HG03064 (cell line): ENCODE results near the gene PTPRD.
"Not testable (repeated sequence)": the region's sequence is repeated elsewhere in the genome, so short reads cannot be mapped to it uniquely, and the experiment has no call there.

Experiments
- ATAC-seq: cut with Tn5 transposase; IDR thresholded peaks from one replicate; pipeline ENCODE4 v1.9.1; 2021; ENCODE audit warnings: low read depth; ENCODE audit not compliant: unreplicated experiment

Gene PTPRD

GRCh38 chr9:10488937-10489336 is 123.9 kb downstream of the PTPRD start:
- ATAC-seq: no peak

DNA sequence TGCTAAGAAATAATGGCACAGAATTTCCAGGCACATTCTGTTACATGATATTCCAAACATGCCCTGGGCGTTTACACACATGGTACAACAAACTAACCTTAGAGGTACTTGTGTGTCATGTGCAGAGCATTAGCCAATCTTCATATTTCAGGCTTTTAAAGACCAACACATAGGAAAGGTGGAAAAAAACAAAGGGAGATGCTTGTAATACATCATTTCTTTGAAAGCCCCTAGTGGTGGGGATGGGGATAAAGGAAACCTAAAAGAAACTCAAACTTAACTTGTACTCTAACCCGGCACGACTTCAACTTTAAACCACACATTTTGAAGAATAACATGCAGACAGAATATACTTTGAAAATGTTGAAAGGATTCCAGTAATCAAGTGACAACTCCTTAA is 133.6 kb downstream of the PTPRD start:
- no peak for ATAC-seq

- ATAC-seq: not testable (repeated sequence)
These were observed 163.6 kb downstream of the PTPRD start for GRCh38 chr9:10449201-10449617.

GRCh38 chr9:10447036-10447435 is 165.8 kb downstream of the PTPRD start:
- ATAC-seq: no peak

DNA sequence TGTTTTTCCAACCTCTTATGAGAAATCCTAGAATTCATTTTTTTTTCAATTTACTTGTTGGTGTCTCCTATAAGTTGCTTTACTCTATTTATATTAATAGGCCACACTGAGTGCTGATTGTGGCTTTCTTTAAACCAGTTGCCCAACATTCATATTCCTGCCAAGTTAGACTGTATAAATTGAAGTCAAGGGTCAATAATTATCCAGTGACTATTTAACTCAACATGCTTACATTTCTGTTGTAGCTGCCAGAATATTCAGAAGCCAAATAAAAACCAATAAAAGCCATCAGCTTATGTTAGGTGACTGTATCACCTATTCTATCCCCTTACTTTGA is 169.0 kb downstream of the PTPRD start:
- no peak for ATAC-seq

- no peak for ATAC-seq
These were observed 169.5 kb downstream of the PTPRD start for GRCh38 chr9:10443181-10443867.

DNA sequence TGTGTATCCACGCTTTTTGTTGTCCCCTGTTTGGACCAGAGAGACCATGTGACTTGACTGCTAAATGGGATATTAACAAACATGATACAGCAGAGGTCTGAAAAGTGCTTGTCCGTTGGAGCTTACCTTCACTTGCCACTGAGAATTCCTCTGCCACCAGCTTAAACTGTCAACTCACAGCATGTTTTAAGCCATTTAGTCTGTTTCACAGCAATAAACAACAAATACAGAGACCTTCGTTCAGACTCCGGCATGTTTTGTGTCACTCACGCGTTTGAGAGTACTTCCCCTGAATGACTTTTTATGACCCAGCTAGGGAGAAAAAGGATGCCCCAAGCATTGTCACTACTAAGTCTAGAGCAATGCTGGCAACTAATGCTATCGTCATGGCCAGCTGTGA is 173.8 kb downstream of the PTPRD start:
- no peak for ATAC-seq

- ATAC-seq: no peak
These were observed 176.0 kb downstream of the PTPRD start for GRCh38 chr9:10436756-10437155.

DNA sequence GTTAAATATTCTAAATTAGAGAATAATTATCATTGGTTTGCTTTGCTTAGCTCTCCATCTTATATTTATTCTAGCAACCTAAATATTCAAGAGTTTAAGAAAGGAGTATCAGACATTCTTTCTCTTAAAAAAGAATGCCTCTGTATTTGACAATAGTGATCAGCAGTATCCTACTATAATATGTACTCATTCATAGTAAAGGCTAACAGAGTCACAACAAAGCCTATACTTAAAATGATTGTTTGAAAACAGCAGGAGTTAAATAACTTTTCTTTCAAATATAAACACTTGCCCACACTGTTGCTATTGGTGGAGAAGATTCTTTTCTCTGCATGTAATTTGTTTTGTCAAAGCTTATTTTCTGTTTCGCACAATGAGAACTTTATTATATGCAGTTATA is 178.4 kb downstream of the PTPRD start:
- ATAC-seq: no peak

DNA sequence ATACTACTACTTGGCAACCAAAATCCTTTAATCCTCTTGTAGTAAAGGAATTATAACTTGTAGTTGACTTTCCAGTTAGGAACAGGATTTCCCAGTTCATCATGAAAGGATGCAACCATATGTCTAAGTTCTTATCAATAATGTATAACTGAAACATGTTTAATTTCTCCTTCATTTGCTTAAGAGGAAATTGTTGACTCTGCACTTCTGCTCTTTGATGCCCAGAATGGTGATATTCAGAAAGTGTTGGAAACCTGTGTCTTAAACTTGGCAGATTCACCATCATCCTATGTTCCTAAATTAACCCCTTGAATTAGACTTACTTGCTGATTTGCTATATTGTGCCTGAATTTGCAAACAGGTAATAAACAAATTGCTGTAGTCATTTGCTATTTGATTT is 201.5 kb downstream of the PTPRD start:
- no peak for ATAC-seq

DNA sequence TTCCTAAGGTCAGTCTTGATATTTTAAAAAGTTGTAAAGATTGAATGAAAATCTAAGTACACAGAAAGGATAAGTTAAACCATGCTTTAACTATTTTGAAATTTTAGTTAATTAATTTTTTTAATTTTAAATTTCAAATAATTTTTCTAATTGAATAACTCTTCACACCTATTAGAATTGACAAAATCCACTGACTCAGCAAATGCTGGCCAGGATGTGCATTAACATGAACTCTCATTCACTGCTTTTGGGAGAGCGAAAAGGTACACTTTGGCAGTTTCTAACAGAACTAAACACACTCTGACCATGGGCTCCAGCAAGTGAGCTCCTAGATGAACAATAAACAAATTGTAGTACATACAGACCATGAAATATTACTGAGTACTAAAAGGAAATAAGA is 209.5 kb downstream of the PTPRD start:
- ATAC-seq: no peak

GRCh38 chr9:10396615-10397014 is 216.2 kb downstream of the PTPRD start:
- ATAC-seq: no peak

- ATAC-seq: no peak
These were observed 225.5 kb downstream of the PTPRD start for GRCh38 chr9:10387282-10387681.

DNA sequence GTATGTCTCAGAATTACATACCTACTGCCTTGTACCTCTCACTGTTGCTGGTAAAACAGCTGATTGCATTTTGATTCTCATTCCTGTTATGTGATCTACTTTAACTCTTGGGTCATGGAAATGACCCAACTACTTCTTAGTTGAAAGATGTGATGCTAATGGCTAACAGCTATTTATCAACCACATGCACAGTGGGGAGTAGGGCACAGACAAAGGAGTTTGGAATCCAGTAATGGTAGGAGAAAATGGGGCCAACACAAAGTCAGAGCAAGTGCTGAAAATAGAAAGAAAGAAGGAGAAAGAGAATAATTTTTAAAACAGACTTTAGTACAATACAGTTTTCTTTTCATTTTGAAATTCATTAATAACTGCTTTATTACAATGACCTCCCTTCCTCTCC is 241.0 kb downstream of the PTPRD start:
- no peak for ATAC-seq

- peak; percentile 94 for ATAC-seq
These were observed 246.5 kb downstream of the PTPRD start for GRCh38 chr9:10366171-10366779.

DNA sequence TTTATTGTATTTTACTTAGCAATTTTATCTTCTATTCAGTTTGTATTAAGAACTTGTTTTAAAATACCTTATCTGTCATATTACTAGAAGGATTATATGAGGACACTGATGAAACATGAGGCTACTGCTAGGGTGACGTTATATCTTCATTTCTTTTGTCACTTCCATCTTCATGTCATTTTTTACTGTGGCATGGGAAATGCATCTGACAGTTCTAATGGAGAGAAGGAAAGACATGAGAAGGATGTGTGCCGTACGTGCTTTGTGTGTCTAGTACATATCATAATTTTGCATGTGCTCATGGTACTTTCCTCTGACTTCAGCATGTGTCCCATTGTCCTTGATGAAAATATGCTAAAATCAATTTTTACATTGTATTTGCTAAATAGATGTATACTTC is 258.2 kb downstream of the PTPRD start:
- ATAC-seq: no peak

GRCh38 chr9:10345621-10346020 is 267.2 kb downstream of the PTPRD start:
- not testable (repeated sequence) for ATAC-seq

DNA sequence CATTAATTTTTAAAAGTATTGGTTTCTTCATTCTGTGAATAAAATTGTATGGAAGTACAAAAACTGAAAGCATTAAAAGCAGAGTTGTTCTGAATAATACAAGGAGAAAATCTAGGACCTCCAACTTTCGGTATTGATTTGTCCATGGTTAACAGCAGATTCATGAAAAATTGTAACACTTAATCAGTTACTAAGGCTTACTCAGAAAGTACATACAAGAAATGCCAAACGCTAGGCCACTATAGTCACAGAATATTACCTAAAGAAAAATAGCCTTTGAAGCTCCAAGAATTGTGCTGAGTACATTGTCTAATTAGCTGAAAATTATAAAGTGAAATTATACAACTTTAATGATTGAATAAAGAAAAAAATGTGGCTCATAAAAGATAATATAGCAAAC is 271.7 kb downstream of the PTPRD start:
- no peak for ATAC-seq

GRCh38 chr9:10339152-10339551 is 273.6 kb downstream of the PTPRD start:
- no peak for ATAC-seq

- no peak for ATAC-seq
These were observed 281.6 kb downstream of the PTPRD start for GRCh38 chr9:10331157-10331556.

GRCh38 chr9:10282084-10282483 is 330.7 kb downstream of the PTPRD start:
- no peak for ATAC-seq

- ATAC-seq: no peak
These were observed 337.8 kb downstream of the PTPRD start for GRCh38 chr9:10274988-10275387.

GRCh38 chr9:10274175-10274574 is 338.6 kb downstream of the PTPRD start:
- ATAC-seq: no peak
